Amygdala (tissue), 56 donors: ENCODE measurements around the gene IFI27.

ENCODE experiments used
- DNase-seq, 56 donors: peaks; one replicate each; lab custom pipeline; 2025; lab: John Stamatoyannopoulos, UW

The IFI27 gene

GRCh38 chr14:94123868-94124267 lies 13.3 kb downstream of the IFI27 start:
- DNase-seq = no peak

GRCh38 chr14:94124582-94125377 lies 14.2 kb downstream of the IFI27 start:
- DNase-seq = no peak

- DNase-seq = no peak
Measured at GRCh38 chr14:94125659-94126418, 15.3 kb downstream of the IFI27 start.

- no peak for DNase-seq
Measured at GRCh38 chr14:94126419-94126677, 15.8 kb downstream of the IFI27 start.

GRCh38 chr14:94126800-94127199 lies 16.3 kb downstream of the IFI27 start:
- DNase-seq = no peak

- DNase-seq = no peak
Measured at GRCh38 chr14:94127330-94127729, 16.8 kb downstream of the IFI27 start.

GRCh38 chr14:94128216-94128839 lies 17.8 kb downstream of the IFI27 start:
- DNase-seq = no peak

GRCh38 chr14:94129111-94129757 lies 18.7 kb downstream of the IFI27 start, which contains the start of gene IFI27L2:
Gene IFI27L2, minus strand, starts transcription at chr14:94129604. Its CDS starts 40 bp downstream, at chr14:94129564.
- peak; percentile 43 to 90 (median 78) for DNase-seq

- DNase-seq = peak in 13 of 56 donors; percentile 7 to 50 (median 31)
Measured at GRCh38 chr14:94129758-94130414, 19.4 kb downstream of the IFI27 start.

GRCh38 chr14:94132285-94132887 lies 21.9 kb downstream of the IFI27 start:
- peak in 31 of 56 donors; percentile 9 to 88 (median 25) for DNase-seq

- DNase-seq = no peak
Measured at GRCh38 chr14:94135476-94135875, 24.9 kb downstream of the IFI27 start.

GRCh38 chr14:94136575-94137331 lies 26.2 kb downstream of the IFI27 start:
- DNase-seq = peak; percentile 12 to 95 (median 72)

GRCh38 chr14:94138251-94138650 lies 27.7 kb downstream of the IFI27 start:
- DNase-seq = no peak

GRCh38 chr14:94139006-94139405 lies 28.5 kb downstream of the IFI27 start:
- DNase-seq = no peak

- no peak for DNase-seq
Measured at GRCh38 chr14:94139421-94139820, 28.9 kb downstream of the IFI27 start.

GRCh38 chr14:94142247-94142646 lies 31.7 kb downstream of the IFI27 start:
- no peak for DNase-seq

- no peak for DNase-seq
Measured at GRCh38 chr14:94142836-94143235, 32.3 kb downstream of the IFI27 start.

- no peak for DNase-seq
Measured at GRCh38 chr14:94143239-94143638, 32.7 kb downstream of the IFI27 start.

- DNase-seq = no peak
Measured at GRCh38 chr14:94143711-94144110, 33.2 kb downstream of the IFI27 start.
